DND-41 (cell line): Measurements from ENCODE around the gene EPHB1.

ENCODE experiments used
- ATAC-seq: fragments of 200-7000 bp; cut with Tn5 transposase; 3 replicates; pipeline ENCODE4 v1.9.1; 2021; ENCODE audit warnings: low read depth; ENCODE audit not compliant: insufficient read depth
- DNase-seq: peaks from one replicate; pipeline ENCODE4 v3.0.0-alpha.2; 2020
- H2AFZ ChIP-seq: 2 replicates; pipeline ENCODE4 v1.6.0; 2012; ENCODE audit warnings: low read depth, low read length
- H3K27ac ChIP-seq: 2 replicates; pipeline ENCODE4 v1.5.1; 2012; ENCODE audit warnings: low read length, inconsistent platforms
- H3K27me3 ChIP-seq: fragments of 200-600 bp; sonication (generic); 2 replicates; pipeline ENCODE4 v1.6.0; 2012; ENCODE audit warnings: low read length, mild to moderate bottlenecking, inconsistent platforms; ENCODE audit not compliant: insufficient read depth, poor library complexity
- H3K36me3 ChIP-seq: 2 replicates; pipeline ENCODE4 v1.5.1; 2012; ENCODE audit warnings: low read length, inconsistent platforms; ENCODE audit not compliant: insufficient read depth
- H3K4me1 ChIP-seq: 2 replicates; pipeline ENCODE4 v1.5.1; 2012; ENCODE audit warnings: mild to moderate bottlenecking, low read length; ENCODE audit not compliant: insufficient read depth
- H3K4me2 ChIP-seq: 2 replicates; pipeline ENCODE4 v1.6.0; 2012; ENCODE audit warnings: mild to moderate bottlenecking, moderate library complexity, low read length, inconsistent platforms; ENCODE audit not compliant: insufficient read depth
- H3K4me3 ChIP-seq, 2 experiments: fragments of 200-600 bp in 1 of 2; shearing (Covaris generic) in 1 of 2; 2 replicates each; pipeline ENCODE4 v1.5.1; 2012 to 2016; ENCODE audit warnings: inconsistent platforms in 2 of 2, low read length in 2 of 2, mild to moderate bottlenecking in 2 of 2, low read depth in 1 of 2, moderate library complexity in 1 of 2
- H3K79me2 ChIP-seq: 2 replicates; pipeline ENCODE4 v1.6.0; 2012; ENCODE audit warnings: low read length, inconsistent platforms; ENCODE audit not compliant: insufficient read depth
- H3K9ac ChIP-seq: 2 replicates; pipeline ENCODE4 v1.6.0; 2012; ENCODE audit warnings: low read depth, mild to moderate bottlenecking, inconsistent platforms, low read length, moderate library complexity
- H3K9me3 ChIP-seq: 2 replicates; pipeline ENCODE4 v1.5.1; 2012; ENCODE audit warnings: low read length, moderate library complexity, mild to moderate bottlenecking, inconsistent platforms; ENCODE audit not compliant: insufficient read depth, severe bottlenecking
- H4K20me1 ChIP-seq: 2 replicates; pipeline ENCODE4 v1.6.0; 2012; ENCODE audit warnings: low read length; ENCODE audit not compliant: insufficient read depth
- EZH2 ChIP-seq: IDR thresholded peaks from 3 replicates; pipeline ENCODE4 v1.6.1; 2012; ENCODE audit warnings: borderline replicate concordance, low read depth, mild to moderate bottlenecking, moderate library complexity, low read length, inconsistent platforms; ENCODE audit not compliant: severe bottlenecking
- TF ChIP-seq, protein P1 (sequence below): IDR thresholded peaks from 2 replicates; pipeline ENCODE4 v1.5.1; 2012; ENCODE audit warnings: borderline replicate concordance, low read length, moderate library complexity, mild to moderate bottlenecking; ENCODE audit not compliant: poor library complexity, severe bottlenecking; ENCODE audit errors: extremely low read depth

The EPHB1 gene

DNA sequence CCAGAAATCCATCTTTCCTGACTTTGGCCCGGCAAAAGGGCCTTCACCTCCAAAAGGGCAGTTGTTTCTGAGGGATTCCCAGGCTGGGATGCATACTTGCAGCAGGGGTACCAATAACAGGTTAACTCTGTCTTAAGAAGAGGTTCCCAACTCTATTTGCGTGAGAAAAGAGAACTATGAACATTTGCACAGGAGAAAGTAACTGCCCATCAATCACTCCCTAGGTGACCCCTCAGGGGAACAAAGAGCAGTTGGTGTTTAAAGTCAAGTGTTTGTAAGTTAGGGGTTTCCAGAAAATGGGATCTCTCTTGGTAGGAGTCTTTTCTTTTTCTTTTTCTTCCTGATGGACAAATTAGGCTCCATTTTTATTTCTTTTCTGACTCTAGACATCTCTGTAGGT, 97.3 kb downstream of the EPHB1 start:
- no peak overlapping the region for H3K4me3 ChIP-seq
- H3K79me2 ChIP-seq: no peaks in the 10 kb centered on the region
- H3K36me3 ChIP-seq: no peaks in the 10 kb centered on the region
- H4K20me1 ChIP-seq: no peaks in the 10 kb centered on the region
- no peak overlapping the region for H2AFZ ChIP-seq
- H3K9me3 ChIP-seq: peaks cover 3% of the 10 kb centered on the region
- H3K27ac ChIP-seq: no peak overlapping the region
- H3K27me3 ChIP-seq: no peaks in the 10 kb centered on the region
- no peak overlapping the region for H3K4me2 ChIP-seq
- TF ChIP-seq EZH2: no peak
- TF ChIP-seq, protein P1, sequence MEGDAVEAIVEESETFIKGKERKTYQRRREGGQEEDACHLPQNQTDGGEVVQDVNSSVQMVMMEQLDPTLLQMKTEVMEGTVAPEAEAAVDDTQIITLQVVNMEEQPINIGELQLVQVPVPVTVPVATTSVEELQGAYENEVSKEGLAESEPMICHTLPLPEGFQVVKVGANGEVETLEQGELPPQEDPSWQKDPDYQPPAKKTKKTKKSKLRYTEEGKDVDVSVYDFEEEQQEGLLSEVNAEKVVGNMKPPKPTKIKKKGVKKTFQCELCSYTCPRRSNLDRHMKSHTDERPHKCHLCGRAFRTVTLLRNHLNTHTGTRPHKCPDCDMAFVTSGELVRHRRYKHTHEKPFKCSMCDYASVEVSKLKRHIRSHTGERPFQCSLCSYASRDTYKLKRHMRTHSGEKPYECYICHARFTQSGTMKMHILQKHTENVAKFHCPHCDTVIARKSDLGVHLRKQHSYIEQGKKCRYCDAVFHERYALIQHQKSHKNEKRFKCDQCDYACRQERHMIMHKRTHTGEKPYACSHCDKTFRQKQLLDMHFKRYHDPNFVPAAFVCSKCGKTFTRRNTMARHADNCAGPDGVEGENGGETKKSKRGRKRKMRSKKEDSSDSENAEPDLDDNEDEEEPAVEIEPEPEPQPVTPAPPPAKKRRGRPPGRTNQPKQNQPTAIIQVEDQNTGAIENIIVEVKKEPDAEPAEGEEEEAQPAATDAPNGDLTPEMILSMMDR: no peak
- ATAC-seq: no peak
- H3K4me1 ChIP-seq: peaks cover 21% of the 10 kb centered on the region
- DNase-seq: no peak
- no peak overlapping the region for H3K9ac ChIP-seq

DNA sequence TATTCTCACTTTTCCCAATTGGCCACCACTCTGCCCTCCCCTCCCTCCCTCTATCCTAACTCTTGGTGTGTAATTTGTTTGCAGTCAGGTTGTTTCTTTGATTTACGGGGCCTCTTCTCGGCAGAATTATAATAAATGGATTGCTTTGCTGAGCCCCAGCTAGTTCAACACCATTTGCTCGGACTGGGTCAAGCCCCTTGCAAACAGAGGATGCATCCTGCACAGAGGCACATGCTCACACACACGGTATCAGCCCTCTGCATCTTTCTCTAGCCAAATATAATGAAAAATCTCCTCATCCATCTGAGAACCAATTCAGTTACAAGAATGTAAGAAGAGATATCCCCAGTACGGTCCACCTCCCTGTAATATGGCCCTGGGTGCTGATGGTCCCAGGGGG, 97.7 kb downstream of the EPHB1 start:
- no peak for TF ChIP-seq EZH2
- TF ChIP-seq, protein P1: no peak
- DNase-seq (no peak), ATAC-seq (no peak)
- Histone ChIP-seq H3K36me3 (no peaks in the 10 kb centered on the region), H3K4me2 (no peak overlapping the region), H4K20me1 (no peaks in the 10 kb centered on the region), H3K79me2 (no peaks in the 10 kb centered on the region), H3K9ac (no peak overlapping the region), H2AFZ (no peak overlapping the region), H3K9me3 (peaks cover 3% of the 10 kb centered on the region), H3K27ac (no peak overlapping the region), H3K4me3 (no peak overlapping the region), H3K4me1 (peaks cover 21% of the 10 kb centered on the region), H3K27me3 (no peaks in the 10 kb centered on the region)

DNA sequence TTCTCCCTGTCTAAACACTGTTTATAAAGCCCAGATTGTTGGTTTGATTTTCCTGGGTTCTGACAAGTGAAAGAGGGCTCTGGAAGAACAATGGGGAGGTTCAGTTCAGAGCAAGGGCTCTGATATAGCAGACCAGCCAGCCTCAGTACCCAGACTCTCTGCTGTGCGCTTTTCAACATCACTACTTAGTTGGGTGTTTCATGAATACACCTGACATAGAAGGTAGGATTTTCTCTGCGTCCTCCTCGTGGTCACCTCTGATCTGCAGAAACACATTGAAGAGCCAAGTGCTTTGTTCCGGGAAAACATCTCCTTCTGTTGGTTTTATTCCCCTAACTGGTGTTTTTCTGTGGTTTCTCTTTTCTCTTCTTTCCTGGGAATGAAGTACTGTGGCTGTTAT, 99.5 kb downstream of the EPHB1 start:
- no peak overlapping the region for H3K9ac ChIP-seq
- H2AFZ ChIP-seq: no peak overlapping the region
- no peaks in the 10 kb centered on the region for H3K79me2 ChIP-seq
- H3K27ac ChIP-seq: peak overlapping the region; percentile 31; the same call in 1 of the 2 replicates
- no peak overlapping the region for H3K4me2 ChIP-seq
- peaks cover 3% of the 10 kb centered on the region for H3K9me3 ChIP-seq
- no peak overlapping the region for H3K4me3 ChIP-seq
- peak; percentile 61 for ATAC-seq
- DNase-seq: no peak
- no peaks in the 10 kb centered on the region for H3K27me3 ChIP-seq
- no peaks in the 10 kb centered on the region for H3K36me3 ChIP-seq
- TF ChIP-seq, protein P1: no peak
- TF ChIP-seq EZH2: no peak
- H3K4me1 ChIP-seq: peaks cover 21% of the 10 kb centered on the region
- no peaks in the 10 kb centered on the region for H4K20me1 ChIP-seq

DNA sequence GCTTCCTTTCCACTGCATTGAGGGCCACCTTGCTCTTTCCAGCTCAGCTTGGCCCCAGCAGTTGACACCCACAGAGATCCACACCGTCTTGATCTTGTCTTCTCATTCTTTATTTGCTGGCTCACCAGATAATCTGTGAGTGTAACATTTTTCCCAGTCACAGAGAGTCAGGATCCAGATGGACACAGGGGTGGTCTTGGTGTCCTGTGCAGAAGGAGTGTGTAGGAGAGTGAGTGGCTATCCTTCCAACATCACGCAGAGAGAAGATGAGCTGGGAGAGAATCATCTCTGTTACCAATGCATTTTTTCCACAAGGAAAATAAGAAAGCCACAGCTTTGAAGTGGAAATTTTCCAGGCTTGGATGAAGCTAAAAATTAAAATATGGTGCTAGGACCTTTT, 100.1 kb downstream of the EPHB1 start:
- Histone ChIP-seq H2AFZ (no peak overlapping the region), H3K27me3 (no peaks in the 10 kb centered on the region), H3K27ac (peak overlapping the region; percentile 18; the same call in 1 of the 2 replicates), H3K9me3 (peaks cover 3% of the 10 kb centered on the region), H3K4me2 (no peak overlapping the region), H3K36me3 (no peaks in the 10 kb centered on the region), H3K4me1 (peaks cover 21% of the 10 kb centered on the region), H4K20me1 (no peaks in the 10 kb centered on the region), H3K9ac (no peak overlapping the region), H3K79me2 (no peaks in the 10 kb centered on the region), H3K4me3 (no peak overlapping the region)
- no peak for TF ChIP-seq EZH2
- TF ChIP-seq, protein P1: no peak
- no peak for DNase-seq
- 0 out of 3 replicates have a peak, but pooled peaks have one; percentile 9 for ATAC-seq
